ENCODE data around the gene SLC22A1.

The SLC22A1 gene

GRCh38 chr6:160102956-160103824 is 18.4 kb upstream of the SLC22A1 start:
- Histone ChIP-seq H3K9ac (no peak overlapping the region), H3K36me3 (ENCODE audit: insufficient read depth) (no peaks in the 10 kb centered on the region), H3K4me2 (no peak overlapping the region), H4K20me1 (ENCODE audit: insufficient read depth) (no peaks in the 10 kb centered on the region), H3K27ac (no peak overlapping the region), H3K4me1 (ENCODE audit: low read depth, poor library complexity, severe bottlenecking) (peaks cover 12% of the 10 kb centered on the region), H2AFZ (ENCODE audit: low read depth) (no peak overlapping the region), H3K79me2 (ENCODE audit: insufficient read depth, low read depth) (no peaks in the 10 kb centered on the region), H3K4me3 (IDR thresholded peaks at IDR 0.05; ENCODE audit: insufficient read depth, low read depth, low read length) (no peak overlapping the region), H3K27me3 (ENCODE audit: insufficient read depth, low read depth) (no peaks in the 10 kb centered on the region)
- TF ChIP-seq CTCF (conservative IDR thresholded peaks at IDR 0.05; ENCODE audit: low read depth, low read length): peak; percentile 55; the same call in 1 of the 2 replicates

GRCh38 chr6:160103825-160104100 is 17.9 kb upstream of the SLC22A1 start:
- Histone ChIP-seq H3K4me1 (ENCODE audit: low read depth, poor library complexity, severe bottlenecking) (peaks cover 12% of the 10 kb centered on the region), H2AFZ (ENCODE audit: low read depth) (no peak overlapping the region), H4K20me1 (ENCODE audit: insufficient read depth) (no peaks in the 10 kb centered on the region), H3K36me3 (ENCODE audit: insufficient read depth) (no peaks in the 10 kb centered on the region), H3K4me2 (no peak overlapping the region), H3K9ac (no peak overlapping the region), H3K4me3 (IDR thresholded peaks at IDR 0.05; ENCODE audit: insufficient read depth, low read depth, low read length) (no peak overlapping the region), H3K27ac (no peak overlapping the region), H3K27me3 (ENCODE audit: insufficient read depth, low read depth) (no peaks in the 10 kb centered on the region), H3K79me2 (ENCODE audit: insufficient read depth, low read depth) (no peaks in the 10 kb centered on the region)
- TF ChIP-seq CTCF (conservative IDR thresholded peaks at IDR 0.05; ENCODE audit: low read depth, low read length): no peak

GRCh38 chr6:160104821-160105517 is 16.6 kb upstream of the SLC22A1 start:
- no peak for TF ChIP-seq CTCF (conservative IDR thresholded peaks at IDR 0.05; ENCODE audit: low read depth, low read length)
- Histone ChIP-seq H3K36me3 (ENCODE audit: insufficient read depth) (no peaks in the 10 kb centered on the region), H3K4me3 (IDR thresholded peaks at IDR 0.05; ENCODE audit: insufficient read depth, low read depth, low read length) (no peak overlapping the region), H2AFZ (ENCODE audit: low read depth) (no peak overlapping the region), H3K9ac (no peak overlapping the region), H3K4me1 (ENCODE audit: low read depth, poor library complexity, severe bottlenecking) (peaks cover 6% of the 10 kb centered on the region), H3K27me3 (ENCODE audit: insufficient read depth, low read depth) (no peaks in the 10 kb centered on the region), H3K4me2 (no peak overlapping the region), H4K20me1 (ENCODE audit: insufficient read depth) (no peaks in the 10 kb centered on the region), H3K79me2 (ENCODE audit: insufficient read depth, low read depth) (no peaks in the 10 kb centered on the region), H3K27ac (no peak overlapping the region)

- H3K36me3 ChIP-seq (ENCODE audit: insufficient read depth): no peaks in the 10 kb centered on the region
Measured at GRCh38 chr6:160106010-160106409, 15.6 kb upstream of the SLC22A1 start.

More at GRCh38 chr6:160106010-160106409, 15.6 kb upstream of the SLC22A1 start:
- no peak overlapping the region for H3K27ac ChIP-seq
- no peak overlapping the region for H2AFZ ChIP-seq (ENCODE audit: low read depth)
- no peak overlapping the region for H3K4me3 ChIP-seq (IDR thresholded peaks at IDR 0.05; ENCODE audit: insufficient read depth, low read depth, low read length)
- H4K20me1 ChIP-seq (ENCODE audit: insufficient read depth): no peaks in the 10 kb centered on the region
- H3K27me3 ChIP-seq (ENCODE audit: insufficient read depth, low read depth): no peaks in the 10 kb centered on the region
- H3K79me2 ChIP-seq (ENCODE audit: insufficient read depth, low read depth): no peaks in the 10 kb centered on the region
- no peaks in the 10 kb centered on the region for H3K4me1 ChIP-seq (ENCODE audit: low read depth, poor library complexity, severe bottlenecking)
- no peak overlapping the region for H3K4me2 ChIP-seq
- H3K9ac ChIP-seq: no peak overlapping the region
- TF ChIP-seq CTCF (conservative IDR thresholded peaks at IDR 0.05; ENCODE audit: low read depth, low read length): no peak
